GM18868 (cell line): Measurements from ENCODE around the gene GRK1.
"Not testable (repeated sequence)": the region's sequence is repeated elsewhere in the genome, so short reads cannot be mapped to it uniquely, and the experiment has no call there.

Experiments
- ATAC-seq: cut with Tn5 transposase; IDR thresholded peaks from one replicate; pipeline ENCODE4 v1.9.1; 2021; ENCODE audit warnings: mild to moderate bottlenecking, moderate library complexity; ENCODE audit not compliant: unreplicated experiment

The GRK1 gene

DNA sequence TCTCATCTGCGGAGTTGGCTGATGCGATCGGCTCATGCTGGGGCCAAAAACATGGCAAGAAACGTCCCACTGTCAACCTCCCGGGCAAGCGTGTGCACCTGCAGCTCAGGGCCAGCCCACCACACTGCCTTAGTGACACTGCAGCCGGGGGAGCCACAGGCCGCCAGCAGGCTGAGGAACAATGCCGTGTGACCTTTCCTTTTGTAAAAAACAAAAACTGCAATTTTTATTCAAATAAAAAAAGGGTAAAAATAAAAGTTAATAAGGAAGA, 73.2 kb downstream of the GRK1 start:
- no peak for ATAC-seq

DNA sequence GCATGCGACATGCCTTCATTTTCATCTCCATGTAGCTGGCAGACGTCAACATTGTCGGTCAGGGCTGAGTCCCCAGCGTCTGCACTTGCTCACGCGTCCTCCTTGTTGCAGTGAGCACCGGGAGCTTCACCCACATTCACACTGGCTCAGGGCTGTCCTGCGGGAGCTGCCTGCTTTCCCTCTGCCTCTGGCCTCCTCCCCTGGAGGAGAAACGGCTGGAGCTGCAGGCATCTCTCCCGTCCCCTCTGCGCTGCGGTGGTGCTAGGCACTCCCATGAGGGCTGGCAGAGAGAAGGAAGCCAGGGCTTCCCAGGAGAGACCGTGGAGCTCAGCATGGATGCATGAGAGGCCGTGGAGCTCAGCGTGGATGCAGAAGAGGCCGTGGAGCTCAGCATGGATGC, 73.6 kb downstream of the GRK1 start:
- ATAC-seq: no peak

DNA sequence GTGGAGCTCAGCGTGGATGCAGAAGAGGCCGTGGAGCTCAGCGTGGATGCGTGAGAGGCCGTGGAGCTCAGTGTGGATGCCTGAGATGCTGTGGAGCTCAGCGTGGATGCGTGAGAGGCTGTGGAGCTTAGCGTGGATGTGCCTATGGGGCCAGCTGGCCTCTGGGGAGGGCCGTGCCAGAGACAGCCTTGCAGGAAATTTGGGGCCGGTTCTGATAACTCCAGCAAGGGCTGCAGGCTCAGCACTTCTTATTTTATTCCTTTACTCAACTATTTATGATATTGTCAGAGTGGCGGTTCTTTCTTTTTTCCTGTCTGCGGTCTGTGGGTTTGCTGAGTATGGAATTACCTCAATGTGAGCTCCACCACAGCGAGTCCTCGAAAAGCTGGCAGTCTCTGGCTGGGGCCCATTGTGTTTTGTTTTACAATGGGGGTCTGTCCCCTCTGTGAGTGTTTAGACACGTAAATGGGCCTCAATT, 74.2 kb downstream of the GRK1 start:
- ATAC-seq: no peak

DNA sequence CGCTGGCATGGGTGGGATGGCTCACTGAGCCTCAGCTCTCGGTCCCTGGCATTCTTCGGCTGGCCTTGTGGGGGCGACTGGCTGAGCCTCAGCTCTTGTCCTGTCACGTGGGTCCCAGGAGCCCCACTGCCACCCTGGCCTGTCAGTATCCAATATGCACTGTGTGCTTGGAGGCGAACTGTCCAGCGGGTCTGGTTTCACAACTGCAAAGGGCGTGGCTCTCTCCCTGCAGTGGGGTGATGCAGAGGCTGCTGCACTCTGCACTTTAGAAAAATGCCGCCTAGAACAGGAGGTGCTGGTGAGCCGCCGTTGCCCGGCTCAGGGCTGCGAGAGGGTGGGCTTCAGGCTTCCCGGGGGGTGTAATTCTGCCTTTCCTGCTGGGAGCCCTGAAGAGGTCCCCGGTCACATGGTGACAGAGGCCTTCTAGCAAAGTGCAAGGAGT, 75.0 kb downstream of the GRK1 start:
- no peak for ATAC-seq

DNA sequence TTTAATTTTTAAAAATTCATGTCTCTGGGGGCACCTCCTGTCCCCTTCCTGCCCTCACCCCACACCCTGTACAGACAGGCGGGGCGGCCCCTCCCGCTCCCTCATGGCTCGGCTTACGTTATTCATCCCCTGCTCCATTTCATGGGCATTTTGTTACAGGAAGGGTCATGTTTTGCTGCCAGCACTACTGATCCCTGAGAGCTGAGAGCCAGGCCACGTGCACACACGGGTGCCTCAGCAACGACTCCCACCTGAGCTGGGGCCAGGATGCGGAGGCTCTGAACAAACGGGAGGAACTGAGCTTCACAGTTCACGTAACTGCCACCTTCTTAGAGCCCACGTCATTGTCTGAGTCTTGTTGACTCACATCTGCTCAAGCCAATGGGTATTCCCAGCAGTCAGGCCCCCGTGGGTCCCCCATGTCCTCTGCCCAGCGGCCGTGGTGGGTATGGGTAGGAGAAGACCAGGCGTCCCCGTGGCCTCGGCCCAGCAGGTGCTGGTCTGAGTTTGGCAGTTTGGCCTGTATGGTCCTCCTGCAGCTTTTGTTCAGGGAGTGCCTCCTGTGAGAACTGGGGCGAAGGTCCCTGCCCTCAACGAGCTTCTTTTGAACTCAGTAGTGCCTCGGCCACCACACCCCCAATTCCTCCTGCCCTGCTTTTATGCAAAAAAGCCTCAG, 75.6 kb downstream of the GRK1 start:
- no peak for ATAC-seq

DNA sequence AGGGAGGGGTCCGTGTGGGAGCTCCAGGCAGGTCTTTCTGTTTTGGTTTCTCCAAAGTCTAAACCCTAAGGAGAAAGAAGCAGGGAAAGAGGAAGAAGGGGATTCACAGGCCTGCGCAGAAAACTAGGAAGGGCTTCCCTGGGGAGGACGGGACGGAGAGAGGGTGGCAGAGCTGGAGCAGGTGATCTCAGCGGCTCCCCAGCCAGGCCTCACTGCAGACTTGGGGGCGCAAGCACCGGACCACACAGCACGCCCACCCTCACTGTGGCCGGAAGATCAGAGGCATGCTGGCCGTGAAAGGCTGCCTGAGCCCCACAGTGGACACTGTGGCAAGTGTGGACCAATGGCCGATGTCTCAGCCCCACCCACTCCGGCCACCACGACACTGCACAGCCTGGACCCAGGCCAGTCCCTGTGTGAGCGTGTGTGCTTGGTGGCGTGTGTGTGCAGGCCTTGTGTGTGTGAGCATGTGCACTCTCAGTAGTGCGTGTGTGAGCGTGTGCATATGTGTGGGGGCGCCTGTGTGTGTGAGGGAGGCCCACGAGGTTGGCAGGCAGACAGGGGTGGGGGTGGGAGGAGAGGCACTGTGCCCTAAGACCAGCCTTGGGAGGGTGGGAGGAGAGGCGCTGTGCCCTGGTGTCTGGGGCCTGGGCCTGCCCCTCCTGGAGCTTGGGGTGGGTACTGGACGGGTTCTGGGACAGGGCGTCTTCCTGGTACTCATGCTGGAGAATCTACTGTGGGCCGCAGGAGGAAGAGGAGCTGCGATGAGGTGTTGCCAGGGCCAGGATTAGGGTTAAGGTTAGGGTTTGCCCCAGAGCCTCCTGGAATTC, 76.6 kb downstream of the GRK1 start:
- no peak for ATAC-seq

DNA sequence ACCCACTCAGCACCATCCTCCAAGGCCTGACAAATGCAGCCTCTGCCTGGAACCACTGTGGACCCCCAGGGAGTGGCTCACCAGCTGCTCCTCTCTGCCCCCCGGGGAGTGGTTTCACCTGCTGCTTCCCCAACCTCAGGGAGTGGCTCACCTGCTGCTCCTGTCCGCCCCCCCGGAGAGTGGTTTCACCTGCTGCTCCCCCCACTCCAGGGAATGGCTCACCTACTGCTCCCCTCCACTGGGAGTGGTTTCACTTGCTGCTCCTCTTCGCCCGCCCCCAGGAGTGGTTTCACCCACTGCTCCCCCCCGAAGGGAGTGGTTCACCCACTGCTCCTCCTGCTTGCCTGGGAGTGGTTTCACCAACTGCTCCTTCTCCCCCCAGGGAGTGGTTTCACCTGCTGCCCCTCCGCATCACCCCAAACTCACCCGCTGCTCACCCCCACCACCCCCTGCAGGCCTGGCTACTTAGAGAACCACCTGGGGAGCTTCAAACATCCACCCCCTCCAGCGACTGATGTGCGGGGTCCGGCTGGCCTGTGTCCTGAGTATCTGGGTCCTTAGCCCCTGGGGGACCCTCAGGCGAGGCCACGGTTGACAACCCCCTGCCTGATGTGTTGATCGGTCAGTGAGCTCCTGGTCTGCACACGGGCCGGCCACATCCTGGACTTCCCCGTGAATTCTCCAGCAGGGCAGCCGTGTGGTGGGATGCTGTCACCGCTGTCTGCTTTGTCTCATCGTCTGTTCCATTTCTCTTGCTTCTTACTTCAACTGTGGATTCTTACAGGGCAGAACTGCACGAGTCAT, 77.4 kb downstream of the GRK1 start:
- ATAC-seq: no peak

DNA sequence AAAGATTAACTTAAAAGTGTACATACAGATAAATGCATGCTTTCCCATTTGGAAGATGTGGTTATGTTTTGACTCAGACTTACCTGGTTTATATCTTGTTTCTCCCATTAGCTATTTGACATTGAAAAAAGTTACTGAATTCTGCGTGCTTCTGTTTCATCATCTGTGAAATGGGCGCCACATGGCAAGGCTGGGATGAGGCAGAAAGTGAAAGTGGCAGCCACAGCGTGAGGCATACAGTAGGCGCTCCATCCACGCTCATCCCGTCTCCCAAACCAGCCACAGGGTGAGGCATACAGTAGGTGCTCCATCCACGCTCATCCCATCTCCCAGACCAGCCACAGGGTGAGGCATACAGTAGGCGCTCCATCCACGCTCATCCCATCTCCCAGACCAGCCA, 78.0 kb downstream of the GRK1 start:
- no peak for ATAC-seq

DNA sequence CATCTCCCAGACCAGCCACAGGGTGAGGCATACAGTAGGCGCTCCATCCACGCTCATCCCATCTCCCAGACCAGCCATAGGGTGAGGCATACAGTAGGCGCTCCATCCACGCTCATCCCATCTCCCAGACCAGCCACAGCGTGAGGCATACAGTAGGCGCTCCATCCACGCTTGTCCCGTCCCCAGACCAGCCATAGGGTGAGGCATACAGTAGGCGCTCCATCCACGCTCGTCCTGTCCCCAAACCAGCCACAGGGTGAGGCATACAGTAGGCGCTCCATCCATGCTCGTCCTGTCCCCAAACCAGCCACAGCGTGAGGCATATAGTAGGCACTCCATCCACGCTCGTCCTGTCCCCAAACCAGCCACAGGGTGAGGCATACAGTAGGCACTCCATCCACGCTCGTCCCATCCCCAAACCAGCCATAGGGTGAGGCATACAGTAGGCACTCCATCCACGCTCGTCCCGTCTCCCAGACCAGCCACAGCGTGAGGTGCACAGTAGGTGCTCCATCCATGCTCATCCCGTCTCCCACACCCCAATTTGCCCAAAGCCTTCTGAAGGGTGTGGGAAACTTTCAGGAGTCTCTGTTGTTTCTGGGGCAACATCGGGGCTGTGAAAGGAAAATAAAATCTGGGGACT, 78.6 kb downstream of the GRK1 start:
- ATAC-seq: not testable (repeated sequence)

DNA sequence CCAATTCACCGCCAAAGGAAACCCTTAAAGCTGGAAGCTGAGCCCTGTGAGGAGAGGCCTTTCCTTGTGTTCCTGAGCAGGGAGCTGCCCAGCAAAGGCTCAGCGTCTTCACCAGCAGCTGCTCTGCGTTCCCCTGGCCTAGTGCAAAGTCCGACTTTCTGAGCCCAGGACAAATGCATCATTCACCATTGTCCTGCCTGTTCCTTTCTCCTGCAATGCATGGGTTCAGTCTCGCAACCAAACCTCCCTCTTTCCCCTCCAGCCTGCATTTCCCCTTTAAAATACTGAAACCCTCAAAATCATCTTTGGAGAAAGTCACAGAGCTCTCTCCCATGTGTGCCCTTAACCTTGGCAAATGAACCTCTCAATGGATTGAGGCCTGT, 79.1 kb downstream of the GRK1 start:
- ATAC-seq: no peak

DNA sequence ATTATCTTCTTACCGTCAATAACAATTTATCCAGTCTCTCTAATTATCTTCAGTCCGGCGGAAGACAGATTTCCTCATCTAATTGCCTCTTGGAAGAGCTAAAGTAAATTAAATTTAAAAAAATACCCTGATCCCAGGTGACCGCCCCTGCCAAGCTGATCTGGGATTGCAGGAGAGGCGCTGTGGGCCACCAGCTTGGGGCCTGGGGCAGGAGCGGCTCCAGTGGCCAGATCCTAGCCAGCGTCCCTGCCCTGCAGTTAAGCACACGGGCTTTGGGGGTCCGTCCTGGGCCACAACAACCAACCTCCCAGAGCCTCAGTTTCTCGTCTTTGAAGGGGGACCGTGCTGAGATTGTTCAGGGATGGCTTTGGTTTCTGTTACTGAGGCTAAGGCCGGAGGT, 79.7 kb downstream of the GRK1 start:
- ATAC-seq: no peak

DNA sequence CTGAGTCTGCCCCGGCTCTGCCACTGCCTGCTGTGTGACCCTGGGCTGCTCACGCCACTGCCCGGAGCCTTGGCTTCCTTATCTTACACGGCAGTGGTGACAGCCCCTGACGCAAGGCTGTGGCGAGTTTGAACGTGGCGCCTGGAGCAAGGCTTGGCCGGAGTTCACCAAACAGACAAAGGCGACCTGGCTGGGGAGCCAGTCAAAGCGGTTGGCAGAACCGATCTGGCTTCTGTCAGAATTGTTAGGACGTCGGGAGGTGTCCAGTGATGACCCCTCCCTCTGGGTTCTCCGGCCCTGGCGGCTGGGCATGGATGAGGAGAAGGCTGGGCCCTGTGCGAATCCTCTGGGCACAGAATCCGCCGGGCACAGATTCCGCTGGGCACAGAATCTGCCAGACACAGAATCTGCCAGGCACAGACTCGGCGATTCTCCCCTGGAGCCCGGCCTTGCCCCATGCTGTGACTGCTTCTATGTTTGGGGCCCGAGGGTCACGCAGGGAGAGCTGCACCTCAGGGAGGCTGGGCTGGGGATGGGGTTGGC, 80.3 kb downstream of the GRK1 start:
- no peak for ATAC-seq

DNA sequence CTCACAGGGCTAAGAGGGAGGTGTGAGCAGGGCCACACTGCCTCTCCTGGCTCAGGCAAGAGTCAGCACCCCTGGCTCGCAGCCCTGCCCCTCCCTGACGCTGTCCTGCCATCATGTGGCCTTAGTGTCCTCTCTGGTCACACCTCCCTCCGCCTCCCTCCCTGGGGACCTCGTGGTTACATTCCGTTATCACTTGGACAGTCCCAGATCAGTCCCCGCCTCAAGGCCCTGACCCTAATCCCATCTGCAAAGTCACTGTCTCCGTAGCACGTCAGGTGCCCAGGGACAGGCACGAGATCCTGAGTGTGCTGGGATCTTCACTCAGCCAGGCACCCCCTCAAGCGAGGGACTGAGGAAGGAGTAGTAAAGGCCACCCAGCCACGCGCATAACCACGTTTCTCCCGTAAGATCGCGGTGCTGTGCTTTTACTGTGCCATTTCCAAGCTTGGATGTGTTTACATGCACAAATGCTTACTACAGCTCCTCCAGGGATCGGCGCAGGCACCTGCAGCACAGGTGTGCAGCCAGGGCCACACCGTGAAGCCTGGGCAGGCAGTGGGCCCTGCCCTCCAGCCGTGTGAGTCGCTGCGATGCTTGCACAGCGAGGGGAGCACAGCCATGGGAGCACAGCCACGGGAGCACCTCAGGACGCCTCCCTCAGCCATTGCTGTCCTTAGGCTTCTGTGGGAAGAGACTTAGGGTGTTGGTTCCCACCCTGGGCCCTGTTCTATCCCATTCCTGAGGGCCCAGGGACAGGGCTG, 81.3 kb downstream of the GRK1 start:
- ATAC-seq: no peak

DNA sequence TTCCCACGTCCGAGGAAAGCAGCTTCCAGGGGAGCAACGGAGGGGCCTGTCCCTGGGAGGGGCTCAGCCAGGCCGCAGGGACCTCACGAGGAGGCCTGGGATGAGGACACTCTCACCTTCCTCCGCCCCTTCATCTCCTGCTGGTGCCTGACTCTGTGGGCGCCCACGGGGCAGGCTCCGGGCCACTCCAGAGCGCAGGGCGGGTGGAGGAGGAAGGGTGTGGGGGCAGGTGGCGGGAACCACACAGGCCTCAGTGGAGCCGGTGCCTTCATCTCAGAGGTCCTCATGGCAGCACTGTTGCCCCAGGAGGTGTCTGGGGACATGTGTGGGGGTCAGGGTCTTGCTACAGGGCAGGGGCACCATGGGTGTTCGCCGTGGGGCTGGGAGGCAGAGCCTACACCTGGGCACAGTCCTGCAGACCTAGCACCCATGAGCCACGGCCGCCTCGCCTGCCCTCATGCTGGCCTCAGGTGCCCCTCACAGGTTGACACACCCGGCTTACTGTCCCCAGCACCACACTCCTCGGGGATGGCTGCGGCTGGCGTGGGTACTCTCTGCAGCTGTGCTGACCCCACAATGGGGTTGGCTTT, 81.9 kb downstream of the GRK1 start:
- ATAC-seq: no peak

DNA sequence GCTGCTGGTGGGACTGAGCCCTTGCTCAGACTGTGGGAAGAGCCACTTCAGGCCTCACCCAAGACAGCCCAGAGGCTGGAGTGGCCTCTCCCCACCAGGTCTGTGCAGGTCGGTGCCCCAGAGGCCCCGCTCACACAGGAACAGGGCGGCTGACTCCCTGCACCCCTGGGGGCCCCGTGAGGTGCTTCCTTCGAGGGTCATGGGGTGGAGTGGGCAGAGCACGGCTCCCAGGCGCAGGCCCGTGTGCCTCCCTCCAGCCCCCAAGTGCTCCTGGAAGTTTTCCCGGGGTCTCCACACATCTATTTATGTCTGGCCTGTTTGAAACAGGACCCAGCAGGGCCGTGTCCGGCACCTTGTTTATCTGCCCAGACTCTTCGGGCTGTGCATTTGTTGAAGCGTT, 82.5 kb downstream of the GRK1 start:
- ATAC-seq: no peak

DNA sequence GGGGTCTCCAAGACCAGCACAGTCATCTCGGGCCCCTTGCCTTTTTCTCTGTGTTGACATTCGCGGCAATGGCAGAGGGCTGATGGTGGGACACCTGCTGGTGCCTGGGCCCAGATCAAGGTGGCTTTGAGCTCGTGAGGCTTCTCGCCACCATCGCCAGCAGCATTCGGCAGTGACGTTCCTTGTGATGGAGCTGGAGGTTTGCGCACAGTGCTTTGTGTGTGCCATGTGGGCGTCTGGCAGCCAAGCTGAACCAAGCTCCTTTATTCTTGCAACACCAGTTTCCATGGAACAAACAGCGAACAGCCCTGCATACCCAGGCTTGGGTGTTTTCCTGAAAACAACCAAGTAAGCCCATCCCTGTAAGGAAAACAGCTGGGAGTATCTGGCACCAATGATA, 82.9 kb downstream of the GRK1 start:
- ATAC-seq: no peak

DNA sequence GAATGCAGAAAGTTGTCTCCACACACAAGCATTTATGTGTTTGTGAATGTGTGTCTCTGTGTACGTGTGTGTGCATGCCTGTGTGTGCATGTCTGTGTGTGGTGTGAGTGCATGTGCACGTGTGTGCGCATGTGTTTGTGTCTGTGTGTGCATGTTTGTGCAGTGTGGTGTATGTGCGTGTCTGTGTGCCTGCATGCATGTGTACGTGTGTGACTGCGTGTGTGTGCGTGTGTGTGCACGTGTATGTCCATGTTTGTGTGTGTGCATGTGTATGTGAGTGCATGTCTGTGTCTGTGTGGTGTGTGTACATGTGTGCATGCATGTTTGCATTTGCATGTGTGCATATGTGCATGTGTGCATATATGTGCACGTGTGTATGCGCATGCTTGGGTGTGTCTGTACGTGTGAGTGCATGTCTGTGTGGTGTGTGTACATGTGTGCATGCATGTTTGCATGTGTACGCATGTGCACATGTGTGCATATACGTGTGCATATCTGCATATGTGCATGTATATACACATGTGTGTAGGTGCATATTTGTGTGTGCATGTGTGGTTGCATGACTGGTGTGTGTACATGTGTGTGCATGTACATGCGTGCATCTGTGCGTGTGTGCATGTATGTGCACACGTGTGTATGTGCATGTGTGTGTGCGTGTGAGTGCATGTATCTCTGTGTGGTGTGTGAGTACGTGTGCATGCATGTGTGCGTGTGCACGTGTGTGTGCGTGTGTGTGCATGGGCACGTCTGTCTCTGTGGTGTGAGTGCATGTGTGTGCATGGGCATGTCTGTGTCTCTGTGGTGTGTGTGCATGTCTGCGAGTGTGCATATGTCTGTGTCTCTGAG, 83.8 kb downstream of the GRK1 start:
- ATAC-seq: no peak

DNA sequence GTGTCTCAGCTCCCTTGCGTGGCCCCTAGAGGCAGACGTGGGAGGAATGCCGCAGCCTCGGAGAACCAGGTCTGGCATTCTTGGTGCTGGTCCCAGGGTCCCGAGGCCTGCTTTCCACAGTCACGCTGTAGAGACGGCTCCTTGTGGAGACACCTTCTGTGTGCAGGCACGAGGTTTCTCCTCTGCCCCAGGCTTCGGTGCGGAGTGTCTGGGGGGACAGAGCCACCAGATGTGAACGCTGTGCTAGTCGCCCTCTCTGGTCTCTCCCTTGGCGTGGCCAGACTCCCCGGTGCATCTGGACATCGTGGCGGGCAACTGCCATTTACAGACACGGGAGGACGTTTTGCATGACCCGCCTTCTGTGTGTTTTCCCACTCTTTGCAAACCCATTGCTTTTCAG, 84.5 kb downstream of the GRK1 start:
- no peak for ATAC-seq
